Duodenal mucosa (tissue), 2 donors: ENCODE results near the gene SPDYE4.
"Not testable (repeated sequence)": the region's sequence is repeated elsewhere in the genome, so short reads cannot be mapped to it uniquely, and the experiment has no call there.

Experiments
- H3K27ac ChIP-seq: one replicate; pipeline ENCODE4 v1.7.0; 2013; ENCODE audit warnings: low read depth, low read length
- H3K27me3 ChIP-seq, 2 donors: one replicate each; pipeline ENCODE4 v1.7.0; 2013; ENCODE audit warnings: low read length in 2 of 2, control low read depth in 1 of 2; ENCODE audit not compliant: insufficient read depth in 2 of 2, control insufficient read depth in 1 of 2
- H3K36me3 ChIP-seq, 2 donors: one replicate each; pipeline ENCODE4 v1.7.0; 2013; ENCODE audit warnings: low read length in 2 of 2, control low read depth in 1 of 2; ENCODE audit not compliant: insufficient read depth in 2 of 2, control insufficient read depth in 1 of 2
- H3K4me1 ChIP-seq, 2 donors: one replicate each; pipeline ENCODE4 v1.7.0; 2013; ENCODE audit warnings: low read length in 2 of 2, control low read depth in 1 of 2; ENCODE audit not compliant: insufficient read depth in 2 of 2, control insufficient read depth in 1 of 2
- H3K4me3 ChIP-seq, 2 donors: one replicate each; pipeline ENCODE4 v1.7.0; 2013; ENCODE audit warnings: low read length in 2 of 2, low read depth in 1 of 2
- H3K9ac ChIP-seq, 2 donors: one replicate each; pipeline ENCODE4 v1.7.0; 2013; ENCODE audit warnings: low read length in 2 of 2, low read depth in 1 of 2
- H3K9me3 ChIP-seq, 2 donors: one replicate each; pipeline ENCODE4 v1.7.0; 2013; ENCODE audit warnings: low read length in 2 of 2, control low read depth in 1 of 2; ENCODE audit not compliant: control insufficient read depth in 1 of 2

Gene SPDYE4, protein sequence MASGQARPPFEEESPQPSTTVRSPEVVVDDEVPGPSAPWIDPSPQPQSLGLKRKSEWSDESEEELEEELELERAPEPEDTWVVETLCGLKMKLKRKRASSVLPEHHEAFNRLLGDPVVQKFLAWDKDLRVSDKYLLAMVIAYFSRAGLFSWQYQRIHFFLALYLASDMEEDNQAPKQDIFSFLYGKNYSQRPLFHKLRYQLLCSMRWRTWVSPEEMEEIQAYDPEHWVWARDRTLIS

DNA sequence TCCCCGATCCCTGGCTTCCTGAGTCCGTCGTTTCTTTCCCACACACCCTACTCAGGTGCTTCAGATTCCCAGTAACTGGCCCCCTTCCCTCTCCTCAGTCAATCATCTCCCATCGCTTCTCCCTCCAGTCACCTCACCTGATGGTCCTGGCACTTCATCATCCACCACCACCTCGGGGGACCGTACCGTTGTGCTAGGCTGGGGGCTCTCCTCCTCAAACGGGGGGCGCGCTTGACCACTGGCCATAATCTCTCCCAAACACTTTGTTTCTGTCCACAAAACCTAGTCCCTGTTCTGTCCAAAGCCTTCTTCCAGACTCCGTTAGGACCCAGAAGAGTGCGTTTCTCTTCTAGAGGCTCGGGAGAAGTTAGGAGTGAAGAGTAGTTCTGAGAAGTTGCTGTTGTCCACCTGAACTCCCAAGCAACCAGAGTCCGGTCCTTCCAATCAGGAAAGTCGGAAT, at the start of gene SPDYE4:
Gene SPDYE4 (minus strand): TSS at position 410 of the 460 bp plus-strand sequence. CDS start 164 bp downstream, at position 246.
- H3K36me3 ChIP-seq: no peaks in the 10 kb centered on the region
- H3K27ac ChIP-seq: no peak within 1 kb of the TSS
- H3K9me3 ChIP-seq: no peaks in the 10 kb centered on the region
- no peak within 1 kb of the TSS for H3K9ac ChIP-seq
- no peak within 1 kb of the TSS for H3K4me3 ChIP-seq
- peaks cover 0 to 4% of the 10 kb centered on the region in 2 donors for H3K27me3 ChIP-seq
- H3K4me1 ChIP-seq: no peaks in the 10 kb centered on the region

DNA sequence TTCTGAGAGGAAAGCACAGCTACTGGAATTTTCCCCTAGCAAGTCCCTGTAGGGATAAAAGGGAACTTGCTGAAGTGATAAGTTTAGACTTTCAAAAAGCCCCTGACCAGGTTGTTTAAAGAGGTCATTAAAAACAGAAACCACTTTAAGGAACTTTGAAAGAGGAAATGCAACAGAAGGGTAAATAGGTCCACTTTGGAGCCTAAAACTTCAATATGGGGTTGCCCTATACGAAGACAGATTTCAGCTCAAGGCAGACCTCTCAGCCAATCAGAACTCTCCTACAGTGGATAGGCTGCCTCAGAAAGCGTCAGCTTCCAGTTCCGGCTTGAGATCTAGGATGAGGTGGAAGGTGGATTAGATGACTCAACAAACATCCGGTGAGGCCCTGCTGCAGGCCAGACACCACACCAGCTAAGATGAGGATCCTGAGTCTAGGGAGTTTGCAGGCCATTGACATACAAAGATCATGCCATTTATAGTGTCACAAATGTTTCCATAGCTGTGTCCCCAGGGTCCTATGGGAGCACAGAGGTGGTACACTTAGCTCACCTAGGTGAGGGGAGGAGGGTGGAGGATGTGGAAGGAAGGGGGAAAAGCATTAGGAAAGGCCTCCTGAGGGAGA, 48.7 kb upstream of the SPDYE4 start:
- Histone ChIP-seq H3K9me3 (peaks cover 3 to 5% of the 10 kb centered on the region in 2 donors), H3K4me3 (no peak overlapping the region), H3K4me1 (peaks cover 6 to 12% of the 10 kb centered on the region in 2 donors), H3K9ac (no peak overlapping the region), H3K36me3 (no peaks in the 10 kb centered on the region), H3K27me3 (no peaks in the 10 kb centered on the region), H3K27ac (no peak overlapping the region)

DNA sequence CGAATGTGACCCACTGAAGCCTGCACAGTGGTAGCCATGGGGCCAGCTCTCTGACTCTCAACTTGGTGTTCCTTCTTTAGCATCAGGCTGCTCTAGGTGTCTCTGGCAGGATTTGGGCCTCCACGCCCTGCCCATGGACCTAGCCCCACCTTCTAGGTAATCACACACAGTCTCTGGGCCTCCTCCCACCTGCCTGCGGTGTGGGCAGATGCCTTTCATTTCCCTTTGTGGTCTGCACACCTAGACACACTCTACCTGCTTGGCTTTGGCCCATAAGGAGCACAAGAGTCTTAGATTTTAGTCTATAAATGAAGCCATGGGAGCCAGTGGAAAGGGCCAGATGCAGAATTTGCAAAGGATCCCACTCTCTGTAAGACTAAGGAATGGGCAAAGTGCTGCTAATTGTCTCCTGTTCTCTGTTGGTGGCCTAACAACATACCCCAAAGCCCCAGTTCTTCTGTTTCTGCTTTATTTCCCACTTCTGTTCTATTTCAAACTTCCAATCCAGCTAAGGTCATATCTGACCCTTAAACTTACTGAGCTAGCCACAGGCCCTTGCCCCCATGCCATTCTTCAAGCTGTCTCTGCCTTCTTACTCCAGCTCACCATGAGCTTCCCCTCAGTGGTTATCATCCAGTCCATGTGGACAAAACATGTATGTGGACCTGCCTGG, 48.0 kb upstream of the SPDYE4 start:
- Histone ChIP-seq H3K9me3 (peaks cover 3 to 5% of the 10 kb centered on the region in 2 donors), H3K27me3 (no peaks in the 10 kb centered on the region), H3K9ac (no peak overlapping the region), H3K4me3 (no peak overlapping the region), H3K4me1 (peaks cover 6 to 12% of the 10 kb centered on the region in 2 donors), H3K36me3 (no peaks in the 10 kb centered on the region), H3K27ac (peak overlapping the region; percentile 39)

DNA sequence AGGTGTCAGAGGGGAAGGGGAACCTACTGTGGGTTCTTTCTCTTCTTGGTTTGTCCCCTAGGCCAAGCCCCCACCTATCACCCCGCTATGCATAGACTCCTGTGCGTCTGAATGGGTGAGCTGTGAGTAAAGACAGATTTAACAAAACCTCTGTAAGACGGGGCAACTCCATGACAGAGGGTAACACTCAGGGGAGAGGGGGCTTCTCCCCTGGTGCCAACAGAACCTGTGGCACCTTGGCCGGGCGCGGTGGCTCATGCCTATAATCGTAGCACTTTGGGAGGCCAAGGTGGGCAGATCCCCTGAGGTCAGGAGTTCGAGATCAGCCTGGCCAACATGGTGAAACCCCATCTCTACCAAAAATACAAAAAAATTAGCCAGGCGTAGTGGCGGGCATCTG, 47.0 kb upstream of the SPDYE4 start:
- H3K9ac ChIP-seq, H3K36me3 ChIP-seq, H3K27ac ChIP-seq, H3K9me3 ChIP-seq, H3K4me3 ChIP-seq, H3K27me3 ChIP-seq: not testable (repeated sequence)
- H3K4me1 ChIP-seq: peaks cover 6 to 12% of the 10 kb centered on the region in 2 donors

DNA sequence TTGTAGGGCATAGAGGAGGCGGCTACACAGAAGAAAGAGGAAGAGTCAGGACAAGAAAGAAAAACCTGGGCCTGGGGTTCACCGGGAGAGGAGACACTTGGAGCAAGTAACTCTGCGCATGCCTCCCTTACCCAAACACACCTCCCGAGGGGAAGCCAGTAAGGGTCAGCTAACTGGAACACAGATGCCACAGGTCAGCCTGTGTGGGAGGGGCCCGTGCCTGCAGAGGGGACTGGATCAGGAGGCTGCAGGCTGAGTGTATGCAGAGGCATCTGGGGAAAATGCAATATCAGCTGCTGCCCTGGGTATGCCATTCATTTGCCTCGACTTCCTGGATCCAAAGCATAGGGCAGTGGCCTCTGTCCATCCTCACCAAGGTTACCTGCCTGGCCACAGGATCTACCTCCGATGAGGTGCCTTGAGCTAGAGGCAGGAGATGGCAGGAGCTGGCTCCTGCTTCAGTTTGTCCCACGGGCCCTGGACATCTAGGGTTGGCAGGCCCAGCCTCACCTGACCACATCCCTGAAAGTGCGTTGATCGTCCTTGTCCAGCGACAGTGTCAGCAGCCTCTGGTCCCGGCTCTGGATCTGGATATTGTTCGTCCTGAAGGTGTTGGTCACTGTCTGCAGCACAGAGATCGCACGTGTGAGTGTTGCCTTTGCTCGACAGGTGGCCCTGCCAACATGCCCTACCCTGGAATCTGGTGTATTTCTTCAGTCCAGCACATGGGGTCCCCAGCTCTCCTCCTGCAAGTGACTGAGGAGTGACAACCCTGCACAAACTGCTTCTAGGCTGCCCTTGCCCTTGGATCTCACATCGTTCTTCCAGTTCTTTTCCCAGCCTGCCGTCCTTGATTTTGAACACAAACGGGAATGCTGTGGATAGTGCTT, 45.4 kb upstream of the SPDYE4 start:
- Histone ChIP-seq H3K27ac (no peak overlapping the region), H3K9me3 (no peaks in the 10 kb centered on the region), H3K4me3 (no peak overlapping the region), H3K4me1 (peaks cover 6 to 17% of the 10 kb centered on the region in 2 donors), H3K9ac (no peak overlapping the region), H3K36me3 (no peaks in the 10 kb centered on the region), H3K27me3 (no peaks in the 10 kb centered on the region)

DNA sequence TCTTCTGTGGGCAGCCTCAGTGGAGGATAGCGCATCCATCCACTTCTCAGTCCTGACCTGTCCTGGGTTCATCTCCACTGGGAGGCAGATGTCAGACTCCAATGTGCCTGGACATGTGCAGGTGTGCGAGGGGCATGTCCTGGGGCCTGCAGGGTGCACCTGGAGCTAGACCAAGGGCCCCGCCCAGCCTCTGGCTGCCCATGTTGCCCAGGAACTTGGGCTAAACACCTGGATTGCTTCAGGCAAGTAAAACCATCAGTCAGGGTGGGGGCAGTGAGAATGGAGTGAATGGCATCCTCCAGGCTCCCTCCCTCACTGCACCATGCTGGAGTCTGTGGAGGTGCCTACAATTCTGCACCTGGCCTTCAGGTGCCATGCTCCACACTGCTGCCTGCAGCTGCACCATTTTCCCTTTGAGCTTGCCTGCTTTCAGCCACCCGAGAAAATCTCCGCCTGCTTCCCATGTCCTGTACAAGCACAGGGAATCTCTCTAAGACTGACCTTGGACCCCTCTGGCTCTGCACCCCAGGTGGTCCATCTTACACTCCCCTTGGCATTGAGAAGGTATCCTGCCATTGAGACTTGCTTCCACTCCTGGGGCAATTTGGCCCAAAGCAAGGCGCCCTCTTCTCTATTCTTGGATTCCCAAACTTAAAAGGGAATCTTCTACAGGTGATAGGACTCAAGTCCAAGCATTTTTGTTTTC, 42.9 kb upstream of the SPDYE4 start:
- no peaks in the 10 kb centered on the region for H3K27me3 ChIP-seq
- H3K27ac ChIP-seq: no peak overlapping the region
- no peak overlapping the region for H3K9ac ChIP-seq
- H3K9me3 ChIP-seq: no peaks in the 10 kb centered on the region
- H3K36me3 ChIP-seq: no peaks in the 10 kb centered on the region
- peaks cover 3 to 10% of the 10 kb centered on the region in 2 donors for H3K4me1 ChIP-seq
- no peak overlapping the region for H3K4me3 ChIP-seq

DNA sequence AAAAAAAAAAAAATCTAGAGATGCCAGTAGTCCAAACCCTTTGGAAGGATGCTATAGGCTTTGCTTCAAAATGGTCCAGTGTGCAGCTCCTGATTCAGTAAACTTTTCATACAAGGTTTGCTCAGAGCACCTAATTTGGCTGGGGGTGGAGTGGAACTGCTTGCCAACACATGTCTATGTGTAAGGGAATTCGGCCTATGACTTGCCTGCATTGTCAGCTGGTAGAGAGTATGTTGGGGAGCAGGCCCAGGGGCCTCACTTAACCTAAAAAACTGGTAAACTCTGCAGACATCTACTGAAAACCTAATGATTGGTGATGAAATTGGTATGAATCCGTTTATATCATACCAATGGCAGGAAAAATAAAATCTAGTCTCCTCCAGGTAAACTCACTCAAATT, 42.3 kb upstream of the SPDYE4 start:
- no peak overlapping the region for H3K9ac ChIP-seq
- H3K4me1 ChIP-seq: peaks cover 0 to 5% of the 10 kb centered on the region in 2 donors
- no peaks in the 10 kb centered on the region for H3K27me3 ChIP-seq
- no peaks in the 10 kb centered on the region for H3K9me3 ChIP-seq
- no peaks in the 10 kb centered on the region for H3K36me3 ChIP-seq
- H3K4me3 ChIP-seq: no peak overlapping the region
- no peak overlapping the region for H3K27ac ChIP-seq

DNA sequence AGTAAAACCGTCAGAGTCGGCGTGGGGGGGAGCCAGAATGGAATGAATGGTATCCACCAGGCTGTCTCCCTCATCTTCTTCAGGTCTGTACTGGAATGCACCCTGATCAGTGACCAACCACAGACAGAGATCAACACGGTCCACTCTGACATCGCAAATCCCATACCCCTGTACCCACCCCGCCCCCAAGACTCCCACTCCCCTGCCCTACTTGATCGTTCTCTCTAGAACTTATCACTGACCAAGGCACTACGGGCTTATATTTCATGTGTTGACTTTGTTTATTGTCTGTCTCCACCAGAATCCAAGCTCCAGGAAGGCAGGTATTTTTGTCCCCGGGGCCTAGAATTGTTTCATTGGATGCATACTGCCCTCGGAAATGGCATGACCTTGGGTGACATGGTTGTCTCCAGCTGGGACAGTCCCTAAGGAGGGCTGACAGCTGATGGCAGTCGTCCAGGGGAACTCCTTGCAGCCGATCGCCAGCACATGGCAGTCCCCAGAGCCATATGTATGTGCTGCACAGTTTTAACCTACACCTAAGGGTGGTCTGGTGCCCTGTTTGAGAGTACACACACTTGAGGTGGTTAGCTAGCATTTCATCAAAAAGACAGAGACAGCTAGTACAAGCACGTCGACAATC, 41.3 kb upstream of the SPDYE4 start:
- no peak overlapping the region for H3K27ac ChIP-seq
- H3K27me3 ChIP-seq: no peaks in the 10 kb centered on the region
- H3K4me3 ChIP-seq: peak overlapping the region; percentile 41 to 48
- H3K9ac ChIP-seq: peak overlapping the region in 1 of 2 donors; percentile 52
- H3K4me1 ChIP-seq: peaks cover 0 to 5% of the 10 kb centered on the region in 2 donors
- no peaks in the 10 kb centered on the region for H3K9me3 ChIP-seq
- H3K36me3 ChIP-seq: no peaks in the 10 kb centered on the region
